Activated naive CD4-positive, alpha-beta T cell treated with anti-CD3 and anti-CD28 coated beads, Interleukin-2, amount 50 U/mL, for 24 hours (primary cell): Measurements from ENCODE around the gene APRT.
"Not testable (repeated sequence)": the region's sequence is repeated elsewhere in the genome, so short reads cannot be mapped to it uniquely, and the experiment has no call there.

ENCODE experiments used
- H3K27ac Mint-ChIP-seq: one replicate; pipeline ENCODE4 v1.8.0; 2021; ENCODE audit warnings: mild to moderate bottlenecking, mixed read lengths
- H3K27me3 Mint-ChIP-seq: one replicate; pipeline ENCODE4 v1.8.0; 2021; ENCODE audit warnings: mixed read lengths
- H3K36me3 Mint-ChIP-seq: one replicate; pipeline ENCODE4 v1.8.0; 2021; ENCODE audit warnings: mixed read lengths
- H3K4me1 Mint-ChIP-seq: one replicate; pipeline ENCODE4 v1.8.0; 2021; ENCODE audit warnings: mixed read lengths
- H3K4me3 Mint-ChIP-seq: one replicate; pipeline ENCODE4 v1.8.0; 2021; ENCODE audit warnings: mild to moderate bottlenecking, mixed read lengths
- H3K9me3 Mint-ChIP-seq: one replicate; pipeline ENCODE4 v1.8.0; 2021; ENCODE audit warnings: mixed read lengths

The APRT gene

DNA sequence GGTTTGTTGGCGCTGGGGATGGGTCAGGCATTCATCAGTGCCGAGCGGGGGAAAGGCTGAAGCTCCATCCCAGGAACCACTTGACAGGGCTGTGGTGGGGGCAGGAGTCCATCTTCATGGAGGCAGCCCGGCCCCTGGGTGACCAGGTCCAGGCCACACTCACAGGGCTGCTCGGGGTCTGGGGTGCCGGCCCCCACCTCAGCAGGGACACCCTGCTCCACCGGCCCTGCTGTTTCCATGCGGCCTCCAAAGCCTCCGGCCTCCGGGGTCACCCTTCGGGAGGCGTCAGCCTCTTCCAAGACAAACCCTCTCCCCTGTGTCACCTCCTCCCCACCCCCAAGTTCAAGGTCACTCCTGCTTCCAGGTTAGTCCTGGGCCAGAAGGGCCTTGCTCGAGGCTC, 22.9 kb upstream of the APRT start:
- Mint-ChIP-seq H3K27ac (no peak overlapping the region), H3K4me3 (no peak overlapping the region), H3K36me3 (no peaks in the 10 kb centered on the region)

DNA sequence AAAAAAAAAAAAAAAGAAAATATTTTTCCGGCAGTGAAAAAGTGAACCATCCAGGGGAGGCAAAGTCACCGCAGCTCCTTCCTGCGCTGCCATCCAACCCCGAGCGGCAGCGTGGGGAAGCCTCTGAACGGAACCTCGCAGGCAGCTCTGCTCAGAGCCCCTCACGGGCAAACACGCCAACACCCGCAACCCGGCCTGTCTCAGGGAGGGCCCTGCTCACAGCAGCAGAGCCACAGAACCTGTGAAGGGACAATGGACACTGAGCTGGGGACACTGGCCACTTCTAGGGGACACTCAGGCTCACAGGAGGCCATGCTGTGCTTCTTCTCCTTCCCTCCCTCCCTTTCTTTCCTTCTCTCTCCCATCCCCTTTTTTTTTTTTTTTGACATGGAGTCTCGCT, 21.4 kb upstream of the APRT start:
- no peak overlapping the region for H3K27ac Mint-ChIP-seq
- H3K4me1 Mint-ChIP-seq, result no peaks in the 10 kb centered on the region
- H3K27me3 Mint-ChIP-seq, result no peaks in the 10 kb centered on the region
- H3K9me3 Mint-ChIP-seq, result no peaks in the 10 kb centered on the region
- no peaks in the 10 kb centered on the region for H3K36me3 Mint-ChIP-seq
- no peak overlapping the region for H3K4me3 Mint-ChIP-seq

More for the DNA sequence above, 22.9 kb upstream of the APRT start:
- Mint-ChIP-seq H3K9me3 (no peaks in the 10 kb centered on the region), H3K27me3 (no peaks in the 10 kb centered on the region), H3K4me1 (no peaks in the 10 kb centered on the region)

DNA sequence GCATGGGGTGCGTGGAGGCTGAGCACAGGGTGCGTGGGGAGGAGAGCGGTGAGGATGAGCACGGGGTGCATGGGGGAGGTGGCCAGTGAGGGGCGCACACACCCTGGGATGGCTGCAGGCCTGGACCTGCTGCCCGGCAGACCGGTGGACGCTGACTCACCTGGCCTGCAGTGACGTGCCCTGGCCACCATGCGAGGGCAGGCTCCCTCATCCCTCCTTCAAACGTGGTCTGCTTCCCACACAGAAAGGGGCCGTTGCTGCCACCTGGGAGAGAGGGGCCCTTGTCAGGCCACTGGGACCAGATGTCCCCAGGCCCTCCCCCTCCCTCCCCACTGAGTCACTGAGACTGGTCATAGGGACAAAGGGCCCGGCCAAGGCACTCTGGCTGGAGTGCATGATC, 20.1 kb upstream of the APRT start:
- no peaks in the 10 kb centered on the region for H3K9me3 Mint-ChIP-seq

DNA sequence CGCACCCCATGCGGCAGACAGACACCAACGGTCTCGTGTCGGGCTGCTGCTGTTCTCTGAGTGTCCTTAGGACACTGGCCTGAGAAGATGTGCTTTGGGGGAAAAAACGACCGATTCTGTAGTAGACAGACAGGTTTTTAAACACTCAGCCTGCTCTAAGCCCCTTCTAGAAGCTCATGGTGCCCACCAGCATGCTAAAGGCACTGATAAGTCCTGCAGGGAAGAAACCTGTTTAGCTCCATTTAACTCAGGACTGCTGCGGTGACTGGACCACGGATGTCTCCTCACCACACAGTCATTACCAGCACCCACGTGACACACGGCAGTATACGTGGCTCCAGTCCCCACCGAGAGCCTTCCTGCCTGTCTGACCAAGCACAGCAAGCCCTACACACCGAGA, 19.1 kb upstream of the APRT start:
- no peak overlapping the region for H3K4me3 Mint-ChIP-seq
- H3K36me3 Mint-ChIP-seq, result no peaks in the 10 kb centered on the region
- H3K9me3 Mint-ChIP-seq, result no peaks in the 10 kb centered on the region
- no peaks in the 10 kb centered on the region for H3K4me1 Mint-ChIP-seq
- H3K27ac Mint-ChIP-seq, result no peak overlapping the region
- no peaks in the 10 kb centered on the region for H3K27me3 Mint-ChIP-seq

More for the DNA sequence above, 20.1 kb upstream of the APRT start:
- Mint-ChIP-seq H3K36me3 (no peaks in the 10 kb centered on the region), H3K27me3 (no peaks in the 10 kb centered on the region), H3K4me1 (no peaks in the 10 kb centered on the region), H3K27ac (no peak overlapping the region), H3K4me3 (no peak overlapping the region)

DNA sequence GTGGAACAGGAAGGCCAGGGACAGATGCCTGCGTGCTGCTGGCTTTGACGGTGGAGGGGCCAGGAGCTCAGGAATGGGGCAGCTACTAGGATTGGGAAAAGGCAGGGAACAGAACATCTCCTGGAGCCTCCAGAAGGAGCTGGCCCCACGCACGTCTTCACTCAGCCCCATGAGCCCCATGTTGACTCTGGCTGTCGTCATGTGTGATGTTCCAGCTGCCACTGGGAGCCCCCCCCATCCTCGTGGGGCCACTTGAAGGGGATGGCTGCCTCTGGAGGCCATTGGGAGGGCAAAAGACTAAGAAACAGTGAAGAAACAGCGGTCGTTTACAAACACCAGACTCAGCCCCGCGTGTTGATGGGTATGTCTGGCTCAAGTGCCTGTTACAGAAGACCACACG, 18.5 kb upstream of the APRT start:
- no peaks in the 10 kb centered on the region for H3K4me1 Mint-ChIP-seq
- H3K27ac Mint-ChIP-seq, result no peak overlapping the region
- H3K36me3 Mint-ChIP-seq, result no peaks in the 10 kb centered on the region
- no peaks in the 10 kb centered on the region for H3K9me3 Mint-ChIP-seq
- no peaks in the 10 kb centered on the region for H3K27me3 Mint-ChIP-seq
- H3K4me3 Mint-ChIP-seq, result no peak overlapping the region

DNA sequence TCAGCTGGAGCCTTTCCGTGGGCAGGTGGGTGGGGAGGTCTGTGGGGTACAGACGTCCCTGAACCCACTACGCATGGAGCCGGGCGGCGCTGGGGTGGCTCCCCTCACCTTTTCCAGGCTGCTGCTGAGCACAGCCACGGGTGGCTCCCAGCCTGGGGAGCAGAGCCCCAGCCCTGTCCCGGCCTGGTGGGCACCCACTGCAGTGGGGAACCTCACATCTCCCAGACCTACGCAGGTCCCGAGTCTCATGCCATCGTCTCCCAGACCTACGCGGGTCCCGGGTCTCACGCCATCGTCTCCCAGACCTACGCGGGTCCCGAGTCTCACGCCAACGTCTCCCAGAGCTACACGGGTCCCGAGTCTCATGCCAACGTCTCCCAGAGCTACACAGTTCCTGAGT, 17.0 kb upstream of the APRT start:
- H3K4me1 Mint-ChIP-seq, result no peaks in the 10 kb centered on the region
- no peaks in the 10 kb centered on the region for H3K27me3 Mint-ChIP-seq
- no peaks in the 10 kb centered on the region for H3K9me3 Mint-ChIP-seq
- no peak overlapping the region for H3K4me3 Mint-ChIP-seq
- H3K27ac Mint-ChIP-seq, result no peak overlapping the region
- H3K36me3 Mint-ChIP-seq, result no peaks in the 10 kb centered on the region

DNA sequence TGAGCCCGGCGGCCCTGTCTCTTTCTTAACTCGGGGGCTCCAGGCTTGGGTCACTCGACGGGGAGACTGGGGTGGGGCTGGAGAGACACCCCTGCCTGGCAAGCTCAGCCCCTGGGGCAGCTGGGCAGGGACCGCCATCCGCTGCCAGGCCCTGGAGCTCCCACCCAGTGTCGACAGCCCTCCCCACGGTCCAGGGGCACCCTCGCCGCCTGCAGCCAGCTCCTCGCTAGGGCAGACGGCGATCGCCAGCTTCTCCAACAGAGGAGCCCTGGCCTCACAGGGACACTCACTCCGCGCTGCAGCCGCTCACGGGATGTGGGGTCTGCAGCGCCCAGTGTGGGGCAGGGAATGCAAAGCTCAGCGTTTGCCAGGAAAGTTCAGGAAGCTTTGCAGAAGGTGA, 16.0 kb upstream of the APRT start:
- no peaks in the 10 kb centered on the region for H3K4me1 Mint-ChIP-seq
- no peak overlapping the region for H3K27ac Mint-ChIP-seq
- H3K27me3 Mint-ChIP-seq, result no peaks in the 10 kb centered on the region
- H3K4me3 Mint-ChIP-seq, result no peak overlapping the region
- H3K9me3 Mint-ChIP-seq, result no peaks in the 10 kb centered on the region
- no peaks in the 10 kb centered on the region for H3K36me3 Mint-ChIP-seq

DNA sequence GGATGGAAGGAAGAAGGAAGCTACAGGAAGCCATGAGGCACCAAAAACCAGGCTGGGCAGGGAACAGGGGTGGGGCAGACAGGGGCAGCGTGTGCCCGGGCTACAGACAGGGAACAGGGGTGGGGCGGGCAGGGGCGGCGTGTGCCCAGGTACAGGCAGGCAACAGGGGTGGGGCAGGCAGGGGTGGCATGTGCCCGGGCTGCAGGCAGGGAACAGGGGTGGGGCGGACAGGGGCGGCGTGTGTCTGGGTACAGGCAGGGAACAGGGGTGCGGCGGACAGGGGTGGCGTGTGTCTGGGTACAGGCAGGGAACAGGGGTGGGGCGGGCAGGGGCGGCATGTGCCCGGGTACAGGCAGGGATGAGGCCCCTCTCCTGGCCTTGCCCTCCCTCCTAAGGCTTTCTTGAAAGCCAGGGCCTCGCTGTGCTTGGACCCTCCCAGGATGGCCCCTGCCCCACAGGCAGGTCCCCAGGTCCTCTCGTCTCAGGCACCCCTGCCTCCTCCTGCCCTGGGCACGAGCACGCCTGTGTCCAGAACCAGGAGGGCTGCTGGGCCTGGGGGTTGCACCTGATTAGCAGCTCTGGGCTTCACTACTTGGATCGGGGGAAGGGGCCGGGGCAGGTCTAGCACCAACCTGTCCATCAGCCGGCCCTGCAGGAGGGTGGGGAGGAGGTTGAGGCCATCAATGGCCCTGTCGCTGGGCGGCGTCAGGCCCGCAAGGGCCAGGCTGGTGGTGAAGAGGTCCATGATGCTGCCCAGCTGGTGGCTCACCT, 14.5 kb upstream of the APRT start:
- H3K36me3 Mint-ChIP-seq, result no peaks in the 10 kb centered on the region
- H3K27me3 Mint-ChIP-seq, result no peaks in the 10 kb centered on the region
- no peak overlapping the region for H3K27ac Mint-ChIP-seq
- H3K9me3 Mint-ChIP-seq, result no peaks in the 10 kb centered on the region
- H3K4me3 Mint-ChIP-seq, result no peak overlapping the region
- H3K4me1 Mint-ChIP-seq, result no peaks in the 10 kb centered on the region

DNA sequence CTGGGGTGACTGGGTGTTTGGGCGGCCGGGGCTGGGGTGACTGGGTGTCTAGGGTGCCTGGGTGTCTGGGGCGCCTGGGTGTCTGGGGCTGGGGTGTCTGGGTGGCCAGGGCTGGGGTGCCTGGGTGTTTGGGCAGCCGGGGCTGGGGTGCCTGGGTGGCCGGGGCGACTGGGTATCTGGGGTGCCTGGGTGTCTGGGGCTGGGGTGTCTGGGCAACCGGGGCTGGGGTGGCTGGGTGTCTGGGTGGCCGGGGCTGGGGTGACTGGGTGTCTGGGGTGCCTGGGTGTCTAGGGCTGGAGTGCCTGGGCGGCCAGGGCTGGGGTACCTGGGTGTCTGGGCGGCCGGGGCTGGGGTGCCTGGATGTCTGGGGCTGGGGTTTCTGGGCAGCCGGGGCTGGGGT, 13.4 kb upstream of the APRT start:
- H3K4me3 Mint-ChIP-seq, result no peak overlapping the region
- no peaks in the 10 kb centered on the region for H3K27me3 Mint-ChIP-seq
- H3K27ac Mint-ChIP-seq, result no peak overlapping the region
- H3K9me3 Mint-ChIP-seq, result no peaks in the 10 kb centered on the region
- H3K4me1 Mint-ChIP-seq, result no peaks in the 10 kb centered on the region
- H3K36me3 Mint-ChIP-seq, result no peaks in the 10 kb centered on the region

DNA sequence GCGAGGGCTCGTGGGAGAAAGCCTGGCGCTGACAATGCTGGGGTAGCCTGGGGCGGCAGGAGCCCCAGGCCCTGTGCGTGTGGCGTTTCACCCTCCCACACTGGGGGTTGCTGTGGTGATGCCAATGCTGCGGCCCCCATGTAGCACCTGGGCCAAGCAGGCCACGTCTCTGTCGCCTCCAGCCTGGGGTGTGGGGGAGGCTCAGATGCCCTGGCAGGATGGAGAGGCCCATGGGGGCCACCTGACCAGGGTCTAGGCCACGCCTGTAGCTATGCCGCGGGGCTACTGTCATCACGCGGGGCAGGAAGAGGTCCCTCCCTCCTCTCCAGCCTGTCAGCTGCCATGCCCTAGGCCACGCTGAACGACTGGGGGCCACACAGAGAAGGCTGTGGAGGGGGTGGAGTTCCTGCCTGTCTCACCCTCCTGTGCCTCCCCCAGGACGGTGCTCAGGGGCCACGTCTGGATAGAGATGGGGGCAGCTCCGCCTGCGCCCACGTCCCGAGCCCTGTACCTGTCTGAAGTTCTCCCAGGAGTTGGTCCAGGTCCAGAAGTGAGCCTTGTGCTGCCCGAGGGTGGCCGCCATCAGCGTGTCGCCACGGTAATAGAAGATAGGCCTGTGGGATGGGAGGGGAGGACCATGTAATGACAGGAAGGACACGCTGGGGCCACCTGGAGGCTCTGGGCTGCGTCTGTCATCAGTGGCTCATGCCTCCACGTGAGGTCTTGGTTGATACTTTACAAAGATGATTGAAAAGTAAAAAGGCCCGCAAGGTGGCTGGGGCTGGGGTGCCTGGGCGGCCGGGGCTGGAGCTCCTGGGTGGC, 12.7 kb upstream of the APRT start:
- Mint-ChIP-seq H3K36me3 (no peaks in the 10 kb centered on the region), H3K27me3 (no peaks in the 10 kb centered on the region), H3K4me3 (no peak overlapping the region), H3K4me1 (no peaks in the 10 kb centered on the region), H3K9me3 (no peaks in the 10 kb centered on the region), H3K27ac (no peak overlapping the region)

DNA sequence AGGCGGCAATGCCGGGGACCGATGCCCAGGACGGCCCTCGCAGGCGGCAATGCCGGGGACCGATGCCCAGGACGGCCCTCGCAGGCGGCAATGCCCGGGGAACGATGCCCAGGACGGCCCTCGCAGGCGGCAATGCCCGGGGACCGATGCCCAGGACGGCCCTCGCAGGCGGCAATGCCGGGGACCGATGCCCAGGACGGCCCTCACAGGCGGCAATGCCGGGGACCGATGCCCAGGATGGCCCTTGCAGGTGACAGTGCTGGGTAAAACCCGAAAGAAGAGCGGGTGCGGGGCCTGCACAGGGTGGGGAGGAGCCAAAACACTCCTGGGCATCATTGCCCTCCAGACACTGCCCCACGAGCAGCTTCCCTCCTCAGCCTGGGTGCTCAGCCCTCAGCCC, 11.9 kb upstream of the APRT start:
- H3K9me3 Mint-ChIP-seq, H3K4me3 Mint-ChIP-seq, H3K27ac Mint-ChIP-seq, H3K36me3 Mint-ChIP-seq, H3K4me1 Mint-ChIP-seq, H3K27me3 Mint-ChIP-seq: not testable (repeated sequence)

DNA sequence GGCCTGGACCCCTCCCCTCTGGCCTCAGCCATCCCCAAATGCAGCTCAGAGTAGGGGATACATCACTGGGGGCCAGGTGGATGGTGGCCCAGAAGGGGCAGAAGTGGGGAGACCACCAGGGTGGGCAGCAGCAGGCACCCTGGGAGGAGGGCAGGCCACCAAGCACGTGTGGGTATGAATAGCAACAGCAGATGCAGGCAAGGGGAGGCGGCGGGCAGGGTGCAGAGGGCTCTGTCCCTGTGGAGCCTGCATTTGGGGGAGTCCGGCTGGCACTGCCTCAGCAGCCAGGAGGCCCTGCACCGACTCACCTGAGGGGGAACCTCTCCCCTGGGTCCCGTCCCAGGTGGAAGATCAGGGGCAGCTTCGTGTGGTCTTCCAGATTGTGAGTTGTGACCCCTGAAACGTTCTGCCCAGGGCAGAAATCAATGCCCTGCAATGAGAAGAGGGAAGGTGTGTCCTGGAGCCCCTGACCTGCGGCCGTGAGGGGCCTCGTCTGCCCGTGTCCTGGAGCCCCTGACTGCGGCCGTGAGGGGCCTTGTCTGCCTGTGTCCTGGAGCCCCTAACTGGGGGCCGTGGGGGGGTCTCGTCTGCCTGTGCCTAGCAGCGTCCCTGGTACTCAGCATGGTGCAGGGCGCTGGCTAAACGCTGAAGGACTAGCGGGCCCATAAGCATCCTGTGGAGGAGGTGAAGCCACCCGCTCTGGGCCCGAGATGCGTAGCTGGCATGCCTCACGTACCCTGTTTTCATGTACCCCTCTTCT, 10.7 kb upstream of the APRT start:
- Mint-ChIP-seq H3K4me1 (no peaks in the 10 kb centered on the region), H3K4me3 (no peak overlapping the region), H3K36me3 (no peaks in the 10 kb centered on the region), H3K27ac (no peak overlapping the region), H3K27me3 (no peaks in the 10 kb centered on the region), H3K9me3 (no peaks in the 10 kb centered on the region)

DNA sequence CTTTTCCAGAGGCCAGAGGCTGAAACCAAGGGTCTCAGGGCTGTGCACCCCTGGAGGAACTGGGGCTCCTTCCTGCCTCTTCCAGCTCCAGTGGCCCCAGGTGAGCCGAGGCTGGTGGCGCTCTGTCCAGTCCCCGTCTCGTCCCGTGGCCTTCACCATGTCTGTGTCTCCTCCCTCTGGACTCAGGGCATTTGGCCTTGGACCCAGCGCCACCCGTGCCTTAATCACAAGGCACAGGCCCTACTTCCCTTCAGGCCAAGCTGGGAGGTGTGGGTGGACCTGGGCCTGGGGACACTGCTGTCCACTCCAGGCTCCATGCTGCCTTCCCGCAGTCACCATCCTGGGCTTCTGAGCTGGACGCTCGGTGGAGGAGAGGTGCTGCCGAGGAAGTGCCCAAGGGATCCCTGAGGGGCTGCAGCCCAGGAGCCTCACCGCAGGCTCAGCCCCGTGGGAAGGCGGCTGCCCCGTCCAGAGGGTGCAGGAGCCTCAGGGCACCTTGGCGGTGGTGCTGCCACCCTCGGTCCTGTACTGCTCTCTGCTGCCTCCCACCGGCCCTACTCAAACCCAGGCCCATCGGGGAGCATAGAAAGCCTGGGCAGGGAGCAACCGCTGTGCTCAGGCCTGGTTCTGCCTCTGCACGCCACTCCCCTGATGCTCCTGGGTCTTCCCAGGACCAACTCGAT, 9.6 kb upstream of the APRT start:
- Mint-ChIP-seq H3K27ac (no peak overlapping the region), H3K4me1 (no peaks in the 10 kb centered on the region), H3K36me3 (no peaks in the 10 kb centered on the region), H3K27me3 (no peaks in the 10 kb centered on the region), H3K4me3 (no peak overlapping the region), H3K9me3 (no peaks in the 10 kb centered on the region)

DNA sequence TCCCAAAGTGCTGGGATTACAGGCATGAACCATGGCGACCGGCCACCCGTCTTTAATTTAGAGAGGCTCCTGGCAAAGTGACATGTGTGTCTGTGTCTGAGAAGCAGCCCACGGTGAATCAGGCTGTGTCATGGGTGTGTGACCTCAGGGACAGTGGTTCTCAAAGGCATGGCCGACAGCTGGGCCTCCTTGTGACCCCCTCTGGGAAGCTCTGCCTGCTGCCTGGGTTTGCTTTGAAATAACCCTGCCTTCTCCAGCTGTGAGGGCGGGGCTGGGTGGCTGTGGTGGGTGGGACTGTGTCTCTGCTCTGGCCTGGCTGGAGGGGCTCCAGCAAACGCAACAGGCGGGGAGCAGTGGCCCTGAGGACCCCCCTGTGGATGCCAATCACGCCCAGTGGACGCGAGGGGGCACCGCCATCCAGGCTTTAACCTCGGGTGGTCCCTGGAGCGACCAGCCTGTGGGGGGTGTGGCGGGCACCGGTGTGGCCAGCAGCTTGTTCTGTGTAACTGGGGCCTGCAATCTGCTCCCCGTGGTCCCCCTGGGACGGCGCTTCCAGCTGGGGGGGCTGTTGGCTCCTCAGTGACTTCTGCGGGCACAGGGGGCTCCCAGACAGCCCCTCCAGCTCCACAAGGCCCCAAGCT, 8.8 kb upstream of the APRT start:
- Mint-ChIP-seq H3K4me3 (no peak overlapping the region), H3K27me3 (no peaks in the 10 kb centered on the region), H3K9me3 (no peaks in the 10 kb centered on the region), H3K36me3 (no peaks in the 10 kb centered on the region), H3K4me1 (no peaks in the 10 kb centered on the region), H3K27ac (no peak overlapping the region)

DNA sequence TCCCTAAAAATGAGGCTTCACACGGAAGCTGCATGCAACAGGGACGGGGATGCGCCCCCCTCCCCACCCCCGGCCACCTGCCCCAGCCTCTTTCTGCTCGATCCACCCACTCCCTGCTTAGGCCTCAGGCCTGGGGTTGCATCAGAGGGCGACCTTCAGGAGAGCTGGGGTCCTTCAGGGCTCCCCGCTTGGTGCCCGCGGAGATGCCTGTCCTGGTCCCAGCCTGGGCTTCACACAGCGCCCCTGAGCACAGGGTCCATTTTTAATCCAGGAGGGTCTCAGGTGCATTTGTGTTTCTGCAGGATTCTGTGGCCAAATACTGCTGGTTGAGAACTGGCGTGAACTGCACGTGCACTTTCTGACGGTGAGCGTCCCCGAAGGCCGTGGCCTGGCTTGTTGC, 7.4 kb upstream of the APRT start:
- Mint-ChIP-seq H3K36me3 (no peaks in the 10 kb centered on the region), H3K9me3 (no peaks in the 10 kb centered on the region), H3K27me3 (no peaks in the 10 kb centered on the region), H3K4me1 (no peaks in the 10 kb centered on the region), H3K27ac (no peak overlapping the region), H3K4me3 (no peak overlapping the region)
